Upper lobe of right lung (tissue), 1 donor: ENCODE measurements around the gene ZNF511. TPM values are rescaled to one million over a fixed set of nuclear protein-coding genes. Genes with fewer than 3 reads are reported as not detected.

Experiments used
- ATAC-seq: fragments of 200-7000 bp; cut with Tn5 transposase; one replicate; pipeline ENCODE4 v1.9.1; 2020; ENCODE audit warnings: mild to moderate bottlenecking, moderate library complexity
- DNase-seq: peaks from one replicate; pipeline ENCODE4 v3.0.0-alpha.2; 2020
- H3K27ac ChIP-seq: fragments of 200-600 bp; one replicate; pipeline ENCODE4 v1.8.0; 2022
- H3K27me3 ChIP-seq: fragments of 200-600 bp; one replicate; pipeline ENCODE4 v1.8.0; 2022; ENCODE audit warnings: mild to moderate bottlenecking
- H3K36me3 ChIP-seq: fragments of 200-600 bp; one replicate; pipeline ENCODE4 v1.8.0; 2022
- H3K4me1 ChIP-seq: fragments of 200-600 bp; one replicate; pipeline ENCODE4 v1.8.0; 2022
- H3K4me3 ChIP-seq: fragments of 200-600 bp; one replicate; pipeline ENCODE4 v1.8.0; 2022; ENCODE audit warnings: mild to moderate bottlenecking
- H3K9me3 ChIP-seq: fragments of 200-600 bp; one replicate; pipeline ENCODE4 v1.8.0; 2022
- intact Hi-C: fragments of 100-400 bp; cut with DNase I; formaldehyde crosslinking; loops from one replicate; pipeline ENCODE4 v1.11.0; 2022
- total RNA-seq: library from RNA; stranded (reverse); fragmentation: NEBNext Ultra II Directional; extraction: Animal tissue kit (Norgen Biotek cat#: 25700); gene quantifications from one replicate; pipeline ENCODE4 v1.2.1, GENCODE V29; 2021
- TF ChIP-seq, protein P1 (sequence below): fragments of 200-600 bp; IDR thresholded peaks from one replicate; pipeline ENCODE4 v1.8.0; 2022; ENCODE audit warnings: antibody characterized with exemption
- donor health status: DM: no; HTN: yes; CAD: no; lungs with severe emphysema.

ZNF511 gene
- total RNA-seq, 1 donor from 2014 or later, result 42.8 TPM

DNA sequence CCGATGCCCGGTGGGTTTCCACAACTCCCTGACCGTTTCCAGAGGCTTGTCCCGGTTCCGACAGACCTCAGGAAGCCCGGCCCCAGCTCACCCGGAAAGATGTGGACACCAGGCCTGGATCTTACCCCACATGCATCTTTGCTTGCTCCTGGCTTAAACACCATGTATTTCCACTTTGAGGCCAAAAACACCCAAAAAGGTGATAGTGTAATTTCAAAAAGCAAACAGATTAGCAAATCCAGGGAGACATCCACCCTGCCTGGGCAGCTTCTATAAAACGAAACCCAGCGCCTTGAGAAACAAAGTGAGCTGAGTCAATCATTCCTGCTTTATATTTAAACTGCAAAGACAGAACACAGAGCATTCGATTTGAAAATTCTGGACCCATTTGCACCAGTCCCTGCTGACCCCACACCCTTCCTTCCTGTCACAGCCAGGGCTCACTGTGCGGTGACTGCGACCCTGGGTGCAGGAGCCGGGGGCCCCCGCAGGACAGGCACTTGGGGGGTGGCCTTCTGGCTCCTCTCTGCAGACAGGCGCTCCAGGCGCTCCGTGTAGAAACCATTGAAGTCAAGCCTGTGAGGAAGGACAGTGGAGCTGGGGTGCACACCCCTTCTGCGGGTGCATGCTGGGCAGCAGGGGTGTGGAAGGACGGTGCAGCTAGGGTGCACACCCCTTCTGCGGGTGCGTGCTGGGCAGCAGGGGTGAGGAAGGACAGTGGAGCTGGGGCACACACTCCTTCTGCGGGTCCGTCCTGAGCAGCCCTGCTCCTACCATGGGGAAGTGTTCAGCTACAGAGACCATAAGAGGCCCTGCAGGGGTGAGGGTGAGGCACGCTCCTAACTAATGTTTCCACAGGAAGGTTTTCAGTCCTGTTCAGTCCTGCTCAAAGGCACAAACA, 29.1 kb upstream of the ZNF511 start:
- TF ChIP-seq, protein P1, sequence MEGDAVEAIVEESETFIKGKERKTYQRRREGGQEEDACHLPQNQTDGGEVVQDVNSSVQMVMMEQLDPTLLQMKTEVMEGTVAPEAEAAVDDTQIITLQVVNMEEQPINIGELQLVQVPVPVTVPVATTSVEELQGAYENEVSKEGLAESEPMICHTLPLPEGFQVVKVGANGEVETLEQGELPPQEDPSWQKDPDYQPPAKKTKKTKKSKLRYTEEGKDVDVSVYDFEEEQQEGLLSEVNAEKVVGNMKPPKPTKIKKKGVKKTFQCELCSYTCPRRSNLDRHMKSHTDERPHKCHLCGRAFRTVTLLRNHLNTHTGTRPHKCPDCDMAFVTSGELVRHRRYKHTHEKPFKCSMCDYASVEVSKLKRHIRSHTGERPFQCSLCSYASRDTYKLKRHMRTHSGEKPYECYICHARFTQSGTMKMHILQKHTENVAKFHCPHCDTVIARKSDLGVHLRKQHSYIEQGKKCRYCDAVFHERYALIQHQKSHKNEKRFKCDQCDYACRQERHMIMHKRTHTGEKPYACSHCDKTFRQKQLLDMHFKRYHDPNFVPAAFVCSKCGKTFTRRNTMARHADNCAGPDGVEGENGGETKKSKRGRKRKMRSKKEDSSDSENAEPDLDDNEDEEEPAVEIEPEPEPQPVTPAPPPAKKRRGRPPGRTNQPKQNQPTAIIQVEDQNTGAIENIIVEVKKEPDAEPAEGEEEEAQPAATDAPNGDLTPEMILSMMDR, result no peak
- Histone ChIP-seq H3K4me3 (no peak overlapping the region), H3K36me3 (peaks cover 43% of the 10 kb centered on the region), H3K4me1 (peaks cover 38% of the 10 kb centered on the region), H3K9me3 (no peaks in the 10 kb centered on the region), H3K27me3 (peaks cover 7% of the 10 kb centered on the region), H3K27ac (peak overlapping the region; percentile 63)
- no peak for DNase-seq
- intact Hi-C loops, result no loop called here
- ATAC-seq, result peak; percentile 2

DNA sequence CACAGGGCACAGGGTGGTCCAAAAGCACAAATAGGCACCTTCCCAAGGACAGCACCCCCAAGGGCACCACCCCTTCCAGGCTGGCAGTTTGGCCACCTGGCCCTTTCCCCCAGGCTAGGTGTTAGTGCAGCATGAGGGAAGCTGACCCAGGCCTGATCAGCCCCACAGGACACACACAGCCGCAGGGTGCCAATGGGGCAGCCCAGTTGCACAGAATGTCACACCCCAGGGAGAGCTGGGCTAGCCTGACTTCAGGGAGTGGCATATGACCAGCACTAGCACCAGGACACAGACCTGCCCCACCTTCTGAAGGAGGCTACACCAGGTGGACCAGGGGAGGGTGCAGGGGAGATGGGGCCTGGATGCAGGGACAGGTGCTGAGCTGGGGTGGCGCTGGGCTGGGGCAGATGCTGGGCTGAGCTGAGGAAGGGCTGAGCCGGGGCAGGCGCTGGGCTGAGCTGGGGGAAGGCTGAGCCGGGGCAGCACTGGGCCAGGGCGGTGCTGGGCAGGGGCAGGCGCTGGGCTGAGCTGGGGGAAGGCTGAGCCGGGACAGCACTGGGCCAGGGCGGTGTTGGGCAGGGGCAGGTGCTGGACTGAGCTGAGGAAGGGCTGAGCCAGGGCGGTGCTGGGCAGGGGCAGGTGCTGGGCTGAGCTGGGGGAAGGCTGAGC, 28.2 kb upstream of the ZNF511 start:
- H3K4me3 ChIP-seq, result no peak overlapping the region
- peaks cover 32% of the 10 kb centered on the region for H3K4me1 ChIP-seq
- intact Hi-C loops, result no loop called here
- H3K9me3 ChIP-seq, result no peaks in the 10 kb centered on the region
- H3K36me3 ChIP-seq, result peaks cover 53% of the 10 kb centered on the region
- no peak for DNase-seq
- TF ChIP-seq, protein P1, result no peak
- no peak overlapping the region for H3K27ac ChIP-seq
- H3K27me3 ChIP-seq, result peaks cover 7% of the 10 kb centered on the region
- no peak for ATAC-seq

DNA sequence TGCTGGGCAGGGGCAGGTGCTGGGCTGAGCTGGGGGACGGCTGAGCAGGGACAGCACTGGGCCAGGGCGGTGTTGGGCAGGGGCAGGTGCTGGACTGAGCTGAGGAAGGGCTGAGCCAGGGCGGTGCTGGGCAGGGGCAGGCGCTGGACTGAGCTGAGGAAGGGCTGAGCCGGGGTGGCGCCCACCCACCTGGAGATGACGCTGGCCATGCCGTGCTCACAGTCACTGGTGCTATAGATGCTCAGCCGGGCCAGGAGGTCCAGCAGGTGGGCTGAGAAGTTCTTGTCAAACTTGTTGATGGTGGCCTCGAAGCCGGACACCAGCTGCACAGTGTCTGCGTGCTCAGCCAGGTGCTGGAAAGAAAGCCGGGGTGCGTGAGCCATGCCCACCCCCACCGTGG, 27.6 kb upstream of the ZNF511 start:
- Histone ChIP-seq H3K27me3 (peaks cover 7% of the 10 kb centered on the region), H3K27ac (no peak overlapping the region), H3K4me1 (peaks cover 32% of the 10 kb centered on the region), H3K36me3 (peaks cover 58% of the 10 kb centered on the region), H3K4me3 (no peak overlapping the region), H3K9me3 (no peaks in the 10 kb centered on the region)
- intact Hi-C loops, result no loop called here
- DNase-seq (no peak), ATAC-seq (no peak)
- TF ChIP-seq, protein P1, result no peak

DNA sequence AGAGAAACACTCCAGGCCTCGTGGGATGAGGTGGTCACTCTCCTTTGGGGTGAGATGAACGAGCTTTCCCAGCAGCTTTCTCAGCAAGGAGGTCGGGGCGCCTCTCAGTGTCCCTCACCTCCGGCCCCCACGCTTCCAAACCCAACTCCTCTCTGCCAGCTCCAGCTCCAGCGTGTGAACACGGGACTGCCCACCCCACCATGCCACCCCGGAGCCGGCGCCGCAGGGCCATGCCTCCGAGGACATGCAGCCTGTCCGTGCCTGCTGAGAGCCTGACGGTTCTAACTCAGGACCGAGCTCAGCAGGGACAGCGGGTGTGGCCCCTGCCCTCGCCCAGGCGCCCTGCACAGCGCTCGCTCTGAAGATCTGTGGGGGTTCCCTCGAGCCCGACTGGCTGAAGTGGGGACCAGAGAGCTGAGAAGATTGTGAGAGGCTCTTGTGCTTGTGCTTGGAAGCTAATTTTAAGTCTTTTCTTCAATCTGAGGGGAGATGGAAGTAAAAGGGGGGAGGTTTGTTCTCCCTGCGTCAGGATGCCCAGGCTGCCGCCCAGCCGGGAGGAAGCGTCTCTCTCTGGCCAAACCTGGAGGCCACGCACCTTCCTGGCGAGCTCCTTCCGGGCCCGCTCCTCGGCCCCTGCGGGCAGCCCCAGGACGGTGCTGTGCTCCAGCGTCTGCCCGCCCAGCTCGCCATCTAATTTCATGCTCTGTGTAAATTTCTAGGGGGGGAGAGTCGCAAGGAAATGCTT, 26.9 kb upstream of the ZNF511 start:
- H3K36me3 ChIP-seq, result peaks cover 64% of the 10 kb centered on the region
- DNase-seq, result no peak

DNA sequence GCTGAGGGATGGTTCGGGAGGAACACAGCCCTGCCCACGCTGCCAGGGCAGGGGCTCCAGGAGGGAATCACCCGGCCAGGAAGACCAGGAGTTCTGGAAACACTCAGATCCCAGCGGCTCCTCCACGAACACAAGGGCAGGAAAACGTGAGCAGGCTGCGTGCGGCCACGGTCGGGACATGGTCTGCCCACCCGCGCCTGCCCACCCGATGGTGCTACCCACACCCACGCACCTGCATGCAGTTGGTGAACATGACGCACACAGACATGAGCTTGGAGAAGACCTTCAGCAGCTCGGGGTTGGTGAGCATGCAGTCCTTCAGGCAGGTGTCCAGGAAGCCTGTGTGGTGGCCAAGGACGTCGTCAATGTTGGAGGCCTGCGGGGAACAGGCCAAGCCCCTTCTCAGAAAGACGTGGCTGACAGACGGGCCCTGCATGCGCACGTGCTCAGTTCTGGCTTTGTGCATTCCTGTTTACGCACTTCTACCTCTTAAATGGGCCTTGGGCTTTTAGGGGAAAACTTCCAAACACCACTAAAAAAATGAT, 25.8 kb upstream of the ZNF511 start:
- H3K27me3 ChIP-seq, result no peaks in the 10 kb centered on the region
- DNase-seq (no peak), ATAC-seq (no peak)
- intact Hi-C loops, result no loop called here
- peaks cover 15% of the 10 kb centered on the region for H3K4me1 ChIP-seq
- no peaks in the 10 kb centered on the region for H3K9me3 ChIP-seq
- H3K4me3 ChIP-seq, result no peak overlapping the region
- TF ChIP-seq, protein P1, result no peak
- H3K36me3 ChIP-seq, result peaks cover 75% of the 10 kb centered on the region
- no peak overlapping the region for H3K27ac ChIP-seq

More for the DNA sequence above, 26.9 kb upstream of the ZNF511 start:
- Histone ChIP-seq H3K4me3 (no peak overlapping the region), H3K9me3 (no peaks in the 10 kb centered on the region), H3K4me1 (peaks cover 26% of the 10 kb centered on the region), H3K27me3 (peaks cover under 1% of the 10 kb centered on the region), H3K27ac (no peak overlapping the region)
- intact Hi-C loops, result no loop called here
- TF ChIP-seq, protein P1, result no peak
- ATAC-seq, result no peak
